ENCODE measurements around the gene HIPK2. TPM values are rescaled to one million over a fixed set of nuclear protein-coding genes. Genes with fewer than 3 reads are reported as not detected.

The HIPK2 gene
- polyA plus RNA-seq, 3 donors, result 1.6 to 12.1 (median 3.0) TPM

DNA sequence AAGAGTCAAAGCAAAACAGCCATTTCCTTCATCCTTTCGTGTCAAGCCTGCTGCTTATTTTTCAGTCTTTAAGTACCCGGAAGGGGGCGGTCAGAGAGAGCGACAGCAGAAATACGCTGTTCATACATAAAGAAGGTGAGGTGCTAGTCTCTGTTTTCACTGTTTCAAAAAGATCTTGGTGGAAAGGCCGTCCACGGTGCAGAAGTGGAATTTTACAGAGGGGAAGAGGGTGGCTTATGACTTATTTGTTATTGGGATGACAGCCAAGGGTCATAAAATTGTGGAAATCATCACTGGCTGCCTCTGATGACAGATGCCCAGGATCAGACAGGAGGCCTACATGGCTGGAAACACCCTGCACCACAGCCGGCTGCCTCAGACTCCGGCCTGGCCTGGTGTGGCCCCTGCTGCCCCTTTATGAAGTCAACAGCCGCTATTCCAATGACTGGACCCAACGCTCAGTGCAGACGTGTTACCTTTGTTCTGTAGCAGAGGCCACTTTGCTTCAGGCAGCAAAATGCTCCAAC lies 57.0 kb downstream of the HIPK2 start:
- Mint-ChIP-seq H3K4me1 (peaks cover 33% of the 10 kb centered on the region), H3K27me3 (ENCODE audit: low read depth in 3 of 3) (peaks cover 0 to 3% (median 0%) of the 10 kb centered on the region in 3 donors), H3K4me3 (no peak overlapping the region), H3K27ac (no peak overlapping the region), H3K9me3 (no peaks in the 10 kb centered on the region), H3K36me3 (peaks cover 20% of the 10 kb centered on the region in 2 donors)
- 43% methylated on average over 8 of the region's 12 CpGs for WGBS (ENCODE audit: insufficient coverage)
- intact Hi-C loops (cut with micrococcal nuclease), result loop anchor here in 1 of 2 donors (5.0 kb wide), 1 partner anchor 52 kb away; no protein-coding TSS in a partner anchor
- peaks cover 89% of the 10 kb centered on the region for H3K79me2 ChIP-seq (ENCODE audit: insufficient read depth, low read length)
- peak; percentile 61 to 70 (median 63) for DNase-seq
- H3K4me3 ChIP-seq (replicated peaks in 1 of 3; ENCODE audit: low read depth in 2 of 3, low read length in 3 of 3), result no peak overlapping the region
- H3K27me3 ChIP-seq (ENCODE audit: control insufficient read depth in 2 of 2, insufficient read depth in 2 of 2, low read length in 2 of 2), result no peaks in the 10 kb centered on the region
- peak overlapping the region; percentile 22 for H3K9ac ChIP-seq (ENCODE audit: insufficient read depth, low read length, poor library complexity, severe bottlenecking)
- H3K9me3 ChIP-seq (replicated peaks in 1 of 2; ENCODE audit: control insufficient read depth in 1 of 2, insufficient read depth in 1 of 2, low read length in 2 of 2), result no peaks in the 10 kb centered on the region
- peak overlapping the region; percentile 75 to 92 for H3K27ac ChIP-seq (ENCODE audit: low read depth in 1 of 2, low read length in 2 of 2)
- H3K4me1 ChIP-seq (ENCODE audit: control insufficient read depth in 1 of 2, insufficient read depth in 2 of 2, low read length in 2 of 2), result peaks cover 86 to 89% of the 10 kb centered on the region in 2 donors
- H3K36me3 ChIP-seq (replicated peaks in 1 of 2; ENCODE audit: control insufficient read depth in 1 of 2, insufficient read depth in 2 of 2, low read length in 2 of 2), result peaks cover 10 to 15% of the 10 kb centered on the region in 2 donors
- H3K4me2 ChIP-seq (replicated peaks; ENCODE audit: extremely low read depth, low read length, poor library complexity, severe bottlenecking), result peak overlapping the region; percentile 14
- peaks cover 4% of the 10 kb centered on the region for H4K20me1 ChIP-seq (ENCODE audit: insufficient read depth, low read length)
- TF ChIP-seq, protein P1, sequence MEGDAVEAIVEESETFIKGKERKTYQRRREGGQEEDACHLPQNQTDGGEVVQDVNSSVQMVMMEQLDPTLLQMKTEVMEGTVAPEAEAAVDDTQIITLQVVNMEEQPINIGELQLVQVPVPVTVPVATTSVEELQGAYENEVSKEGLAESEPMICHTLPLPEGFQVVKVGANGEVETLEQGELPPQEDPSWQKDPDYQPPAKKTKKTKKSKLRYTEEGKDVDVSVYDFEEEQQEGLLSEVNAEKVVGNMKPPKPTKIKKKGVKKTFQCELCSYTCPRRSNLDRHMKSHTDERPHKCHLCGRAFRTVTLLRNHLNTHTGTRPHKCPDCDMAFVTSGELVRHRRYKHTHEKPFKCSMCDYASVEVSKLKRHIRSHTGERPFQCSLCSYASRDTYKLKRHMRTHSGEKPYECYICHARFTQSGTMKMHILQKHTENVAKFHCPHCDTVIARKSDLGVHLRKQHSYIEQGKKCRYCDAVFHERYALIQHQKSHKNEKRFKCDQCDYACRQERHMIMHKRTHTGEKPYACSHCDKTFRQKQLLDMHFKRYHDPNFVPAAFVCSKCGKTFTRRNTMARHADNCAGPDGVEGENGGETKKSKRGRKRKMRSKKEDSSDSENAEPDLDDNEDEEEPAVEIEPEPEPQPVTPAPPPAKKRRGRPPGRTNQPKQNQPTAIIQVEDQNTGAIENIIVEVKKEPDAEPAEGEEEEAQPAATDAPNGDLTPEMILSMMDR (IDR thresholded peaks at IDR 0.05), result peak; percentile 18
- no peak overlapping the region for H2AFZ ChIP-seq (ENCODE audit: insufficient read depth, low read depth, low read length, poor library complexity, severe bottlenecking)

DNA sequence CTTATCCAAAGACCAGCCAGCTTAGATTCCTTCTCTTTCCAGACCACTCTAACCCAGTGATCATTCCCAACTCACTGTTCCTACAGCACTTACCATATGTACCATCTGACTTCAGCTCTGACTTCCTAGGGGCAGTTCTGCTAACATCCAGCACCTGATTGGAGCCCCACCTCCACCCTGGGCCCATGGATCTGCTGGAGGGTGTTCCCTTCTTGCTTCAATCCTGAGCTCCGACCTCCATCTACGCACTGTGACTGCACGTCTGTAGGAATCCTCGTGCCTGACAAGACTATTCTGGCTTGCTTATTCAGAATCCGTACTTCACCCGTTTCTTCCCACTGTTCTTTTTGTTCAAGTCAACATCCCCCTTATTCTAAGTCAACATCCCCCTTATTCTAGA lies 57.6 kb downstream of the HIPK2 start:
- Histone ChIP-seq H3K9me3 (replicated peaks in 1 of 2; ENCODE audit: control insufficient read depth in 1 of 2, insufficient read depth in 1 of 2, low read length in 2 of 2) (no peaks in the 10 kb centered on the region), H2AFZ (ENCODE audit: insufficient read depth, low read depth, low read length, poor library complexity, severe bottlenecking) (no peak overlapping the region), H4K20me1 (ENCODE audit: insufficient read depth, low read length) (peaks cover 4% of the 10 kb centered on the region), H3K27ac (ENCODE audit: low read depth in 1 of 2, low read length in 2 of 2) (peak overlapping the region in 1 of 2 donors; percentile 92), H3K36me3 (replicated peaks in 1 of 2; ENCODE audit: control insufficient read depth in 1 of 2, insufficient read depth in 2 of 2, low read length in 2 of 2) (peaks cover 16 to 21% of the 10 kb centered on the region in 2 donors), H3K27me3 (ENCODE audit: control insufficient read depth in 2 of 2, insufficient read depth in 2 of 2, low read length in 2 of 2) (no peaks in the 10 kb centered on the region), H3K4me1 (ENCODE audit: control insufficient read depth in 1 of 2, insufficient read depth in 2 of 2, low read length in 2 of 2) (peaks cover 80 to 89% of the 10 kb centered on the region in 2 donors), H3K9ac (ENCODE audit: insufficient read depth, low read length, poor library complexity, severe bottlenecking) (no peak overlapping the region), H3K79me2 (ENCODE audit: insufficient read depth, low read length) (peaks cover 89% of the 10 kb centered on the region), H3K4me2 (replicated peaks; ENCODE audit: extremely low read depth, low read length, poor library complexity, severe bottlenecking) (no peak overlapping the region), H3K4me3 (replicated peaks in 1 of 3; ENCODE audit: low read depth in 2 of 3, low read length in 3 of 3) (no peak overlapping the region)
- intact Hi-C loops (cut with micrococcal nuclease), result loop anchor here in 1 of 2 donors (5.0 kb wide), 1 partner anchor 52 kb away; no protein-coding TSS in a partner anchor
- H3K4me3 Mint-ChIP-seq, result no peak overlapping the region
- H3K27me3 Mint-ChIP-seq (ENCODE audit: low read depth in 3 of 3), result peaks cover 0 to 3% (median 0%) of the 10 kb centered on the region in 3 donors
- peaks cover 22% of the 10 kb centered on the region in 2 donors for H3K36me3 Mint-ChIP-seq
- no peak overlapping the region for H3K27ac Mint-ChIP-seq
- WGBS (ENCODE audit: insufficient coverage), result 97% methylated on average over 5 of the region's 6 CpGs
- no peaks in the 10 kb centered on the region for H3K9me3 Mint-ChIP-seq
- peaks cover 33% of the 10 kb centered on the region for H3K4me1 Mint-ChIP-seq
- TF ChIP-seq, protein P1 (IDR thresholded peaks at IDR 0.05), result no peak
- no peak for DNase-seq

Data from CD14-positive monocyte (primary cell).